Endothelial cell of hepatic sinusoid (primary cell): ENCODE data around the gene BRICD5.
"Not testable (repeated sequence)": the region's sequence is repeated elsewhere in the genome, so short reads cannot be mapped to it uniquely, and the experiment has no call there.

Experiments
- in situ Hi-C: cut with HindIII; loops from 2 replicates; pipeline ENCODE4 v1.10.0; 2017; ENCODE audit warnings: low sequenced_read_pairs

Gene BRICD5

GRCh38 chr16:2203119-2203688 lies 7.5 kb downstream of the BRICD5 start:
- in situ Hi-C loops, result not testable (repeated sequence)

GRCh38 chr16:2200313-2200712 lies 10.3 kb downstream of the BRICD5 start:
- in situ Hi-C loops, result no loop called here

DNA sequence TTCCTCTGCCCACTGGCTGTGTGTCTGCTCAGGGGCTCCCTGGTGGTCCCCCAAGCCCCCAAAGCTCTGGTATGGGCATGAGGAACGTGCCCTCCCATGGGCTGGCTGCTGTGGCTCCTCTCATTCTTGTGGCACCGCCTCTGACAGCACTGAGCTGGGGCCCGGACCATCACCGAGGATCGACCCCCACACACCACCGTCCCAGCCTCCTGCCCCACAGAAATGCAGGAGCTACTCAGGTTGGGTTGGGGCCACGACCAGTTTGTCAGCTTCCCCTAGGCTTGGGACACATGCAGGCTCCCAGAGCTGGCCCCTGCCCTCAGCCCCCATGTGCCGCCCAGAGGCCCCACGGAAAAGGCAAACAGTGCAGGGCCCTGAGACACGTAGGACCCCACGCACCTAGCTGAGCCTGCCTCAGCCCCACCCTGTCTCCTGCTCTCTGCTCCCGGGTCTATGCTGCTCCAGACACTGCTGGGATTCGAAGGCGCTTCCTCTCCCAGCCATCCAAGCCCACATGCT lies 11.0 kb downstream of the BRICD5 start:
- in situ Hi-C loops, result no loop called here

DNA sequence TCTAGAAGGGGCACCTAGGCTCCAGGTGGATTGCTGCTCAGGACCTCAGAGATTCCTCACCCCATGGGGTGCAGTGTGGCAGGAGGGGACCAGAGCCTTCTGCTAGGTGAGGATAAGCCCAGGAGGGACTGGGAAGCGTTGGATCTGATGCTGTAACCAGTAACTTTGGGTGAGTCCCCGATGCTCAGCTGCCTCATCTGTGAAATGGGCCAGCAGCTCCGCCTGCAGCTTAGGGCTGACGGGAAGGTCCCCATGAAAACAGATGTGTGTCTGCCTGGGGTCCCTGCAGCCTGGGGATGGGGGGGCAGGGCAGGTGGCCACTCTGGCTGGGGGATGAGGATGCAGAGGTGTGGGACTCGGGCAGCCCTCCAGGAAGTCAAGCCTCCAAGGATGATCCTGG lies 11.6 kb downstream of the BRICD5 start:
- in situ Hi-C loops, result no loop called here

DNA sequence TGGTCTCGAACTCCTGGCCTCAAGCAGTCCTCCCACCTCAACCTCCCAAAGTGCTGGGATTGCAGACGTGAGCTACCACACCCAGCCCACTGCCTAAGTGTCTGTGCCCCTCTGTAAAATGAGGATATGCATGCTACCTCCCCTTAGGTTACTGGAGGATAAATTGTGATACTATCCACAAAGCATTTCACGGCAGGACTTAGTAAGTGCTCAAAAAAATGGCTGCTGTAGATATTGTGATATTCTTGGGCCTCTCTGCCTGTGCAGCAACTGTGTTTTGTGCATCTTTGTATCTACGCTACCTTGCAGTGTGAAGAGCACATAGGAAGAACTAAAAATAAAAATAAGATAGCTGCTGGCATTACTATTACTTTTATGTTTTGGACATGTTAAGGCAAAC lies 12.4 kb downstream of the BRICD5 start:
- in situ Hi-C loops, result no loop called here

- in situ Hi-C loops, result no loop called here
These were observed 12.9 kb downstream of the BRICD5 start for GRCh38 chr16:2197765-2198164.

DNA sequence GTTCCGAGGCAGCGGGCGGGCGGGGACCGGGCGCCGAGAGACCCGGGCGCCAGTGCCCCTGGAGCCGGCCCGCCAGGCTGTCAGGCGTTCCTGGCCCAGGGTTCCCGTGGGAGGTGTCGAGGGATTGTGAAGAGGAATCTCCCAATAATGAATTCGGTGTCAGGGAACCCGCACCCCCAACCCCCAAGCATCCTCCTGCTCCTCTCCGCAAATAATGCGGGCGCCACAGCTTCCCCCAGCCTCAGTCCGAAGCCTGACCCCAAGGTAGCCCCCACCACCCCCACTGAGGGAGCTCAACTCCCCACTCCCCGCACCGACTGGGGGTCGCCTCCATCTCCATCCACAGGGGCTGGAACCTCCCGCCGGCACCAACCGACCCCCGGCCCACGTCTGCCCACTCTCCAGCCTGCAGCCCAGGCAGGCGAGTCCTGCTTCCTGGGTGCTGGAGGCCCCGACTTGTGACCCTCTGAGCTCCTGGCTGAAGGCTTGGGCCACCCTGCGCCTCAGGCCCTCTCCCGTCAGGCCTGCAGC lies 13.6 kb downstream of the BRICD5 start:
- in situ Hi-C loops, result no loop called here

DNA sequence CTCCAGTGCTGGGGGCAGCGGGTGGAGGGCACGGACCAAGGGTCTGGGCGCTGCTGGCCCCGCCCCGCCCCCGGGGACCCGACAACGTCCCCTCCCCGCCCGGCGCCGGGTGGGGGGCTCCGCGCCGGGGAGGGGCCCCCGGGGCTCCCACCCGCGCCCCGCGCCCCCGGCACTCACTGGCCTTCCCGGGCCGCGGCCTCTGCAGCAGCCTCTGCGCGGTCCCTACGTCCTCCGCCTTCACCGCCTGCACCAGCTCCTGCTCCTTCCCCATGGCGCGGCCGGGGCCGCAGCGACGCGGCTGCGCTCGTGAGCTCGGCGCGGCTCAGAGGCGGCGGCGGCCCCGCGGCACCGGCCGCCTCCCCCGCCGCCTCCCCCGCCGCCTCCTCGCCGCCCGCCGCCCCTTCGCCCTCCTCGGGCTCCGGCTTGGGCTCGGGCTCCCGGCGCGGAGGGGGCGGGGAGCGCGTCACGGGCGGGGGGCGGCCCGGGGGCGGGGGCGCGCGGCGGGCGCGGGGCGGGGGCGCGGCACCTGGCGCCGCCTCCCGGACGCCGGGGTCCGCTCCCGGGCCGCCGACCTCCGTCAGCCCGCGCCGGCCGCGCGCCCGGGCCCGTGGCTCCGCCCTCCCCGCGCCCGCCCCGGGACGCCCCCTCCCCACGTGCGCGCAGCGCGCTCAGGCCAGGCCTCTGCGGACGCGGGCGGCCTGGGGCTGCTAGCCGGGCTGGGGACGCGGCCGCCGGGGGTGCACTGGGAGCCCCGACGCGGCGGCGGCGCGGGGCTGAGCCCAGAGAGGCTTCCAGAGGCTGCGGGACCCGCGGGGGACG lies 14.3 kb downstream of the BRICD5 start, which contains the start of gene CASKIN1:
Gene CASKIN1, minus strand, starts transcription at position 444 of the 819 bp plus-strand sequence. Its CDS starts 173 bp downstream, at position 271.
- in situ Hi-C loops, result no loop called here

GRCh38 chr16:2195322-2196161 lies 15.1 kb downstream of the BRICD5 start:
- in situ Hi-C loops, result no loop called here

GRCh38 chr16:2194852-2195321 lies 15.8 kb downstream of the BRICD5 start:
- in situ Hi-C loops, result no loop called here

GRCh38 chr16:2194166-2194834 lies 16.4 kb downstream of the BRICD5 start:
- in situ Hi-C loops, result no loop called here

- in situ Hi-C loops, result no loop called here
These were observed 19.3 kb downstream of the BRICD5 start for GRCh38 chr16:2191446-2191706.

- in situ Hi-C loops, result no loop called here
These were observed 19.8 kb downstream of the BRICD5 start for GRCh38 chr16:2190659-2191445.

- in situ Hi-C loops, result no loop called here
These were observed 20.5 kb downstream of the BRICD5 start for GRCh38 chr16:2190002-2190658.

DNA sequence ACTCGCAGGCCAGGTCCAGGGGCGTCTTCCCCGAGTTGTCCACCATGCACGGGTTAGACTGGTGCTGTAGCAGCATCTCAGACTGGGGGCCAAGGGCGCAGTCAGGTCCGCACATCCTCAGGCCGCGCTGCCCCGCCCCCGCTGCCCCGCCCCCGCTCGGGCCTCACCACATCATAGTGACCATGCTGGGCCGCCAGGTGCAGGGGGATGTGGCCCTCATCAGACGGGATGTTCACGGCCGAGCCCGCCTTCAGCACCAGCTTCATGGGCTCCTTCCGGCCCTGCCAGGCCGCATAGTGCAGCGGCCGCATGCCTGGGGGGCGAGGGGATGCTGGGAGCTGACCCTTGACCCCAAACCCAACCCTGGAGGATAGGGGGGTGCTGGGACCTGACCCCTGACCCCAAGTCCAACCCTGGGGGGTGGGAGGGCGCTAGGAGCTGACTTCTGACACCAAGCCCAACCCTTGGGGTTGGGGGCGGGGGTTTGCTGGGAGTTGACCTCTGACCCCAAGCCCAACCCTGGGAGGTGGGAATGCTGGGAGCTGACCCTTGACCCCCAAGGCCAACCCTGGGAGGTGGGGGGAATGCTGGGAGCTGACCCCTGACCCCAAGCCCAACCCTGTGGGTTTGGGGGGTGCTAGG lies 21.3 kb downstream of the BRICD5 start:
- in situ Hi-C loops, result no loop called here

DNA sequence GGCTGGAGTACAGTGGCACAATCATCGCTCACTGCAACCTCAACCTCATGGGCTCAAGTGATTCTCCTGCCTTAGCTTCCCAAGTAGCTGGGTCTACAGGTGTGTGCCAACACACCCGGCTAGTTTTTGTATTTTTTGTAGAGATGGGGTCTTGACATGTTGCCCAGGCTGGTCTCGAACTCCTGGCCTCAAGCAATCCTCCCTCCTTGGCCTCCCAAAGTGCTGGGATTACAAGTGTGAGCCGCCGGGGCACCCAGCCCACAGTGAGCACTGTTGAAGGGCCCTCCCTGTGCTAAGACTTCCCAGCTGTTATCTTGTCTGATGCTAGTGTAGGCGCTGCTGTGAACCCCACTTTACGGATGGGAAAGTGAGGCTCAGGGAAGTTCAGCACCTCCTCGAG lies 22.3 kb downstream of the BRICD5 start:
- in situ Hi-C loops, result no loop called here

- in situ Hi-C loops, result no loop called here
These were observed 23.5 kb downstream of the BRICD5 start for GRCh38 chr16:2187212-2187611.

DNA sequence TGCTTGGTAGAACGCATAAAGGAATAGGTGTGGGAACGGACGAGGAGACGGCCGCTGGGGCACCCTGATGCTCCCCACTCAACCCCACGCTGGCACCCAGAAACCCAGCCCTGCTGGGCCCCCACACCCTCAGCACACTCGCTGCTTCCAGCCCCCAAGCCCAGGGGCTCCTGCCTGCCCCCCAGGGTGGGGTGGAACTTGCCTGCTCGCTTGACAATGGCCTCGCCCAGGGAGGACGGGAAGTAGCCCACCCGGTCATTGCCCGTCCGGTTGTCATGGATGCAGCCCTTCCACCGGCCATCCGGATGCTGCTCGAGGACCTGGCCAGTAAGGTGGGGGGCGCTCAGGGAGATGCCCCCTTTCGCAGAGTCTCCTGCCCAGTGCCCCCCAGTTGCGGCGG lies 24.2 kb downstream of the BRICD5 start:
- in situ Hi-C loops, result no loop called here

DNA sequence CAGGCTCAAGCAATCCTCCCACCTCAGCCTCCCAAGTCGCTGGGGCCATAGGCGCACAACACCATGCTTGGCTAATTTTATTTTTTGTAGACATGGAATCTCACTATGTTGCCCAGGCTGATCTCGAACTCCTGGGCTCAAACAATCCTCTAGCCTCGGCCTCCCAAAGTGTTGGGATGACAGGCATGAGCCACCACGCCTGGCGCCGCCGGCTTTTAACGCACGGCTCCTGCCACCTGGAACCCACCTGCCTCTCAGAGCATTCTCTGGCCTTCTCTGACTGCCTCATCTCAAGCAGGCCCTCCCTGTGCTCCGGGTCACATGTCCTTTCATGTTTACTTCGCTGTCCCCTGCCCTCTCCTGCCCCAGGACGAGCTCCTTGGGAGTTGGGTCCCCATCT lies 24.6 kb downstream of the BRICD5 start:
- in situ Hi-C loops, result no loop called here
